ENCODE measurements around the gene MAST1.

DNA sequence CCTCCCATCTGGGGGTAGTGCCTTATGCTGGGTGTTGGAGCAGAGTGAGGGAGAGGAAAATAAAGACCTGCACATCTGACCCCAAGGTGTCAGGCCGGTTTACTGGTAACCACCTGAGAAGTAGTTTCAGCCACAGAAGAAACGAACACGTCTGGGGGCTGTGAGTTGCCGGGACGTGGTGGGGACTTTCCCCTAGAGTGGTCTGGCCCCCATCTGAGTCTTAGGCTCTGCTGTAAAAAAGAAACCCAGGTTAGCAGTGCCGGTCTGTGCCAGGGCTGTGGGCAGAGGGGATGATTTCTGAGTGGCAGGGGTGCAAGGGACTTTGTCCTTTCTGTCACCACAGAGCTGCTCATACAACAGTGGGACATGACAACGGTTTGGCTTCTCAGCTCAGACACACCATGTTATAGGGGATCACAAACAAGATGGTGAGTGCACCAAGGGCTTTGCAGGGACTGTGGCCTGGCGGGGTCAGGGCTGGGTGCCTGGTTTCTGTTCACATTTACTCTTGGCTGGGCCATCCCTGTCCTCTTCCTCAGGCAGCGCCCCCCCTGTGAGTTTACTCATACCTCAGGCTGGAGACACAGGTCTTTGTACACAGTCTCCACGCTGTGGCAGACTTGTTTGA is 61.7 kb downstream of the MAST1 start:
- TF ChIP-seq, protein P1, sequence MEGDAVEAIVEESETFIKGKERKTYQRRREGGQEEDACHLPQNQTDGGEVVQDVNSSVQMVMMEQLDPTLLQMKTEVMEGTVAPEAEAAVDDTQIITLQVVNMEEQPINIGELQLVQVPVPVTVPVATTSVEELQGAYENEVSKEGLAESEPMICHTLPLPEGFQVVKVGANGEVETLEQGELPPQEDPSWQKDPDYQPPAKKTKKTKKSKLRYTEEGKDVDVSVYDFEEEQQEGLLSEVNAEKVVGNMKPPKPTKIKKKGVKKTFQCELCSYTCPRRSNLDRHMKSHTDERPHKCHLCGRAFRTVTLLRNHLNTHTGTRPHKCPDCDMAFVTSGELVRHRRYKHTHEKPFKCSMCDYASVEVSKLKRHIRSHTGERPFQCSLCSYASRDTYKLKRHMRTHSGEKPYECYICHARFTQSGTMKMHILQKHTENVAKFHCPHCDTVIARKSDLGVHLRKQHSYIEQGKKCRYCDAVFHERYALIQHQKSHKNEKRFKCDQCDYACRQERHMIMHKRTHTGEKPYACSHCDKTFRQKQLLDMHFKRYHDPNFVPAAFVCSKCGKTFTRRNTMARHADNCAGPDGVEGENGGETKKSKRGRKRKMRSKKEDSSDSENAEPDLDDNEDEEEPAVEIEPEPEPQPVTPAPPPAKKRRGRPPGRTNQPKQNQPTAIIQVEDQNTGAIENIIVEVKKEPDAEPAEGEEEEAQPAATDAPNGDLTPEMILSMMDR (IDR thresholded peaks at IDR 0.05): no peak
- TF ChIP-seq POLR2A (IDR thresholded peaks at IDR 0.05): no peak

All from testis (tissue), 2 donors.